Ramos (cell line): ENCODE results near the gene STOM.

Source experiments
- in situ Hi-C: fragments of 300-500 bp; cut with MboI; formaldehyde crosslinking; loops from one replicate; pipeline ENCODE4 v1.14.3; 2022; ENCODE audit warnings: low sequenced_read_pairs; ENCODE audit not compliant: unreplicated experiment

The STOM gene

GRCh38 chr9:121323449-121324151 is 46.5 kb downstream of the STOM start:
- in situ Hi-C loops, result loop anchor here (5.0 kb wide), 1 partner anchor 74 kb away; no protein-coding TSS in a partner anchor

GRCh38 chr9:121322737-121323448 is 47.2 kb downstream of the STOM start:
- in situ Hi-C loops, result loop anchor here (5.0 kb wide), 1 partner anchor 74 kb away; no protein-coding TSS in a partner anchor

GRCh38 chr9:121322037-121322736 is 47.9 kb downstream of the STOM start:
- in situ Hi-C loops, result loop anchor here (5.0 kb wide), 1 partner anchor 75 kb away; no protein-coding TSS in a partner anchor

- in situ Hi-C loops, result loop anchor here (5.0 kb wide), 1 partner anchor 76 kb away; no protein-coding TSS in a partner anchor
Observed at GRCh38 chr9:121321016-121321503, 49.0 kb downstream of the STOM start.

GRCh38 chr9:121319383-121319780 is 50.7 kb downstream of the STOM start:
- in situ Hi-C loops, result no loop called here

- in situ Hi-C loops, result no loop called here
Observed at GRCh38 chr9:121318631-121319382, 51.2 kb downstream of the STOM start.

- in situ Hi-C loops, result no loop called here
Observed at GRCh38 chr9:121317737-121318630, 52.1 kb downstream of the STOM start.

GRCh38 chr9:121316852-121317373 is 53.1 kb downstream of the STOM start:
- in situ Hi-C loops, result no loop called here

GRCh38 chr9:121316378-121316777 is 53.7 kb downstream of the STOM start:
- in situ Hi-C loops, result no loop called here

GRCh38 chr9:121313458-121314152 is 56.4 kb downstream of the STOM start:
- in situ Hi-C loops, result no loop called here

GRCh38 chr9:121312169-121312568 is 57.9 kb downstream of the STOM start:
- in situ Hi-C loops, result no loop called here

GRCh38 chr9:121310571-121310970 is 59.5 kb downstream of the STOM start:
- in situ Hi-C loops, result no loop called here

- in situ Hi-C loops, result no loop called here
Observed at GRCh38 chr9:121309833-121310425, 60.1 kb downstream of the STOM start.

- in situ Hi-C loops, result no loop called here
Observed at GRCh38 chr9:121309171-121309570, 60.9 kb downstream of the STOM start.

- in situ Hi-C loops, result no loop called here
Observed at GRCh38 chr9:121308765-121309164, 61.3 kb downstream of the STOM start.

GRCh38 chr9:121307976-121308375 is 62.1 kb downstream of the STOM start:
- in situ Hi-C loops, result no loop called here

GRCh38 chr9:121305269-121305994 is 64.6 kb downstream of the STOM start:
- in situ Hi-C loops, result no loop called here
